Measurements from ENCODE around the gene BAG5.
A peak's percentile ranks its signal among the peaks of the same experiment; 100 is the strongest.
"Not testable (repeated sequence)": the region's sequence is repeated elsewhere in the genome, so short reads cannot be mapped to it uniquely, and the experiment has no call there.

BAG5 gene

GRCh38 chr14:103522649-103523574 is 39.5 kb downstream of the BAG5 start, which contains the start of gene CKB:
CKB (minus strand) TSS chr14:103522830; CDS start chr14:103522493, 337 bp downstream.
- no peak for DNase-seq (ENCODE audit: low spot score)

GRCh38 chr14:103521951-103522563 is 40.4 kb downstream of the BAG5 start:
- DNase-seq (ENCODE audit: low spot score), result no peak

- DNase-seq (ENCODE audit: low spot score), result no peak
Observed at GRCh38 chr14:103521438-103521950, 41.0 kb downstream of the BAG5 start.

- peak; percentile 69 for DNase-seq (ENCODE audit: low spot score)
Observed at GRCh38 chr14:103520657-103521437, 41.6 kb downstream of the BAG5 start.

- no peak for DNase-seq (ENCODE audit: low spot score)
Observed at GRCh38 chr14:103520269-103520656, 42.2 kb downstream of the BAG5 start.

GRCh38 chr14:103519837-103520212 is 42.6 kb downstream of the BAG5 start:
- no peak for DNase-seq (ENCODE audit: low spot score)

- no peak for DNase-seq (ENCODE audit: low spot score)
Observed at GRCh38 chr14:103519043-103519836, 43.2 kb downstream of the BAG5 start.

- DNase-seq (ENCODE audit: low spot score), result peak; percentile 57
Observed at GRCh38 chr14:103518422-103519042, 43.9 kb downstream of the BAG5 start.

GRCh38 chr14:103517721-103518421 is 44.6 kb downstream of the BAG5 start:
- no peak for DNase-seq (ENCODE audit: low spot score)

- DNase-seq (ENCODE audit: low spot score), result no peak
Observed at GRCh38 chr14:103517174-103517566, 45.3 kb downstream of the BAG5 start.

- DNase-seq (ENCODE audit: low spot score), result no peak
Observed at GRCh38 chr14:103516426-103517173, 45.9 kb downstream of the BAG5 start.

GRCh38 chr14:103514596-103515421 is 47.6 kb downstream of the BAG5 start:
- DNase-seq (ENCODE audit: low spot score), result no peak

GRCh38 chr14:103512701-103513611 is 49.5 kb downstream of the BAG5 start:
- no peak for DNase-seq (ENCODE audit: low spot score)

- DNase-seq (ENCODE audit: low spot score), result not testable (repeated sequence)
Observed at GRCh38 chr14:103512180-103512579, 50.3 kb downstream of the BAG5 start.

- no peak for DNase-seq (ENCODE audit: low spot score)
Observed at GRCh38 chr14:103510724-103511693, 51.4 kb downstream of the BAG5 start.
